Trophoblast cell (in vitro differentiated cells and primary cell): ENCODE results near the gene PPBP.
A peak's percentile ranks its signal among the peaks of the same experiment; 100 is the strongest.

Experiments
- DNase-seq, 2 donors: peaks; one replicate each; pipeline ENCODE4 v3.0.0-alpha.2; 2016
- H2AFZ ChIP-seq: 2 replicates; pipeline ENCODE4 v1.6.1; 2013; ENCODE audit warnings: low read length, moderate library complexity, mild to moderate bottlenecking; ENCODE audit not compliant: insufficient read depth, poor library complexity
- H2AK5ac ChIP-seq: 2 replicates; pipeline ENCODE4 v1.6.1; 2013; ENCODE audit warnings: mild to moderate bottlenecking, low read length
- H2BK120ac ChIP-seq: 2 replicates; pipeline ENCODE4 v1.6.1; 2013; ENCODE audit warnings: low read length, mild to moderate bottlenecking, moderate library complexity; ENCODE audit not compliant: insufficient read depth, poor library complexity
- H2BK12ac ChIP-seq: 2 replicates; pipeline ENCODE4 v1.6.1; 2013; ENCODE audit warnings: mild to moderate bottlenecking, low read length, moderate library complexity
- H2BK5ac ChIP-seq: 2 replicates; pipeline ENCODE4 v1.6.1; 2013; ENCODE audit warnings: low read length, low read depth, moderate library complexity, mild to moderate bottlenecking; ENCODE audit not compliant: poor library complexity
- H3K14ac ChIP-seq: 2 replicates; pipeline ENCODE4 v1.6.1; 2013; ENCODE audit warnings: mild to moderate bottlenecking, low read length
- H3K18ac ChIP-seq: 2 replicates; pipeline ENCODE4 v1.6.1; 2013; ENCODE audit warnings: mild to moderate bottlenecking, low read length
- H3K23ac ChIP-seq: 2 replicates; pipeline ENCODE4 v1.6.1; 2013; ENCODE audit warnings: low read length
- H3K27ac ChIP-seq: 2 replicates; pipeline ENCODE4 v1.5.1; 2013; ENCODE audit warnings: low read depth, mild to moderate bottlenecking, inconsistent platforms, low read length, moderate library complexity
- H3K27me3 ChIP-seq: 2 replicates; pipeline ENCODE4 v1.6.1; 2013; ENCODE audit warnings: inconsistent platforms, mild to moderate bottlenecking, low read length, moderate library complexity; ENCODE audit not compliant: insufficient read depth
- H3K36me3 ChIP-seq, 2 experiments: 1 replicate in 1 of 2; 2 replicates in 1 of 2; pipeline ENCODE4 v1.6.1; 2013; ENCODE audit warnings: low read length in 2 of 2, mild to moderate bottlenecking in 2 of 2, moderate library complexity in 1 of 2; ENCODE audit not compliant: insufficient read depth in 2 of 2, control insufficient read depth in 1 of 2
- H3K4ac ChIP-seq: 2 replicates; pipeline ENCODE4 v1.6.1; 2013; ENCODE audit warnings: low read depth, mild to moderate bottlenecking, low read length, moderate library complexity
- H3K4me1 ChIP-seq, 2 experiments: 1 replicate in 1 of 2; 2 replicates in 1 of 2; pipeline ENCODE4 v1.6.1; 2013; ENCODE audit warnings: low read length in 2 of 2, mild to moderate bottlenecking in 2 of 2, moderate library complexity in 1 of 2; ENCODE audit not compliant: insufficient read depth in 2 of 2, control insufficient read depth in 1 of 2
- H3K4me2 ChIP-seq: 2 replicates; pipeline ENCODE4 v1.6.1; 2013; ENCODE audit warnings: inconsistent platforms, mild to moderate bottlenecking, low read length, moderate library complexity
- H3K4me3 ChIP-seq: 2 replicates; pipeline ENCODE4 v1.5.1; 2013; ENCODE audit warnings: mild to moderate bottlenecking, low read depth, low read length, inconsistent platforms
- H3K79me1 ChIP-seq: one replicate; pipeline ENCODE4 v1.6.1; 2013; ENCODE audit warnings: low read length
- H3K79me2 ChIP-seq: 2 replicates; pipeline ENCODE4 v1.6.1; 2013; ENCODE audit warnings: low read length, mild to moderate bottlenecking; ENCODE audit not compliant: control insufficient read depth, insufficient read depth, poor library complexity
- H3K9ac ChIP-seq: 2 replicates; pipeline ENCODE4 v1.6.1; 2013; ENCODE audit warnings: mild to moderate bottlenecking, low read length
- H3K9me3 ChIP-seq: 2 replicates; pipeline ENCODE4 v1.6.1; 2013; ENCODE audit warnings: low read depth, mild to moderate bottlenecking, control low read depth, inconsistent platforms, low read length; ENCODE audit not compliant: insufficient read depth
- H4K12ac ChIP-seq: 2 replicates; pipeline ENCODE4 v1.6.1; 2013; ENCODE audit warnings: low read depth, mild to moderate bottlenecking, low read length, moderate library complexity
- H4K8ac ChIP-seq: 2 replicates; pipeline ENCODE4 v1.6.1; 2013; ENCODE audit warnings: low read depth, mild to moderate bottlenecking, low read length, moderate library complexity
- H4K91ac ChIP-seq: one replicate; pipeline ENCODE4 v1.6.1; 2013; ENCODE audit warnings: low read depth, mild to moderate bottlenecking, low read length, moderate library complexity
- WGBS: extraction: QIAGEN DNeasy Blood & Tissue Kit; methylation state at CpG from one replicate; pipeline ENCODE4 v1.1.7; 2013; ENCODE audit warnings: missing lambda C conversion rate; ENCODE audit not compliant: insufficient read length, insufficient coverage; ENCODE audit errors: extremely low coverage; 5-methylcytosine and 5-hydroxymethylcytosine counted together

Gene PPBP

DNA sequence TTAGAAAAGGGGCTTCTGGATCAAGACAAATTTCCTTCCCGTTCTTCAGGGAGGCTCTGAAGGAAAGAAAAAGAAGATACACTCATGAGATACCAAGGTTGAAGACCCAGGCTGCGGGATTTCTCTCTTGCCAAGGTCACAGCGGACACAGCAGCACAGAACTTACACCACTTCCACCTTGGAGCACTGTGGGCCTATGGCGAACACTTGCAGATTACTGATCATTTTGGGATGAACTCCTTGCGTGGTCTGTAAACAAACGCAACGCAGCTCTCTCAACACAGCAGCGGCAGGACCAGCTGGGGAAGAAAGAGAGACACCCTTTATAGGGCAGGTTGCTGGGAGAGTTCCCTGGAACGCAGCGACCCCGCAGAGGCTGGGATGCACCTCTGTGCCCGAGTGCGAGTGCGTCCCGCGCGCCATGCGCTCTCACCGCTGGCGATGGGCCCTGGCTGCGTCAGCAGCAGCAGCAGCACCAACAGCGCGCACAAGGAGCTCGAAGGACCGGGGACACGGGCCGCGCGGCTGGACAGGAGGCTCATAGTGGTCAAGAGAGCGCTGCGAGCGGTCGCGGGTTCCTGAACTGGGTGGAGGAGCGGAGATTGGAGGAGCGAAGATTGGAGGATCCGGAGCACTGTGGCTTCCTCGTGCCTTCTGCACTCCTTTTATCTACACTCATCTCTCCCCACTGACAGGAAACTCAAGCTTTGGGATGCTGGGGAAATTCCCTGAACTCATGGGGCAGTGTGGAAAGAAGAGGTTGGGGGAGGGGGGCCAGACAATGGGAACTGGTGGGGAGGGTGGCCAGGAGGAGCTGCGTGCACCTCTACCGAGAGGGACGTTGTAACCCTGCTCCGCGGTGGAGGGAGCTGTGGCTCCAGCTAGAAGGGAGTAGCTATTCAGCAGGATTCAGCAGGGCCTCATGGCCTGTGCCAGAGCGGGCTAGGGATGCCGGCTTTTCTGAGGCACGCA is 10.3 kb upstream of the PPBP start, which contains the start of gene CXCL5:
Gene CXCL5, minus strand, starts transcription at position 638 of the 972 bp plus-strand sequence. Its CDS starts 96 bp downstream, at position 542.
- no peak within 1 kb of the TSS for H3K14ac ChIP-seq
- no CpG with 5 or more reads among the region's 46 CpGs for WGBS

DNA sequence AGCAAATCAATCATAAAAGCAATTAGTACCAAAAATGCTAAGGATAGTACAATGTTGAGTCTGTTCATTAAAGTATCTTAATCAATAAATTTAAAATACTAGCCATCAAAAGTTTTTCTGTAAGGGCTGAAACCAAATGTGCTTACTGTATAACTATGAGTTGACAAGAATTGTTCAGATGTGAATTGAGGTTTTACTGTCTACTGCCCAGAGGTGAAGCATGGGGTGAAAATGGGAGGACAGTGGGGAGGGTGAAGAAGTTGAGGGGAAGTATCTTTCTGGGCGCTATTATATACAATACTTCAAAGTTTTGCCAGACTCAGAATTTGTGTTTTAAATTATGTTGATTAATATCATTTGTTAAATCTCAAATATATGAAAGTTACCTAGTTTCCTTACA is 4.1 kb upstream of the PPBP start:
- Histone ChIP-seq H3K18ac (no peak overlapping the region), H4K8ac (no peak overlapping the region), H3K79me2 (no peaks in the 10 kb centered on the region), H3K27me3 (no peaks in the 10 kb centered on the region), H4K91ac (no peak overlapping the region), H3K23ac (no peak overlapping the region), H3K14ac (no peak overlapping the region), H2BK12ac (no peak overlapping the region), H3K36me3 (no peaks in the 10 kb centered on the region), H3K79me1 (no peaks in the 10 kb centered on the region), H3K4me2 (no peak overlapping the region), H3K9me3 (peaks cover 2% of the 10 kb centered on the region), H3K4ac (no peak overlapping the region), H3K4me1 (no peaks in the 10 kb centered on the region), H3K4me3 (no peak overlapping the region), H2AFZ (no peak overlapping the region), H2BK5ac (no peak overlapping the region), H3K27ac (no peak overlapping the region), H4K12ac (no peak overlapping the region), H2AK5ac (no peak overlapping the region), H3K9ac (no peak overlapping the region), H2BK120ac (no peak overlapping the region)
- no CpG with 5 or more reads among the region's 1 CpG for WGBS
- DNase-seq, result no peak

More for the DNA sequence above, 10.3 kb upstream of the PPBP start, which contains the start of gene CXCL5:
- Histone ChIP-seq H4K12ac (no peak within 1 kb of the TSS), H3K4me3 (peak within 1 kb of the TSS; percentile 4), H3K4me1 (peaks cover 0 to 8% of the 10 kb centered on the region in 2 experiments), H3K79me2 (no peaks in the 10 kb centered on the region), H3K23ac (no peak within 1 kb of the TSS), H2BK120ac (no peak within 1 kb of the TSS), H3K9ac (no peak within 1 kb of the TSS), H3K27me3 (no peaks in the 10 kb centered on the region), H2AK5ac (no peak within 1 kb of the TSS), H3K79me1 (no peaks in the 10 kb centered on the region), H3K18ac (no peak within 1 kb of the TSS), H4K8ac (no peak within 1 kb of the TSS), H2BK12ac (no peak within 1 kb of the TSS), H3K36me3 (no peaks in the 10 kb centered on the region), H3K4ac (no peak within 1 kb of the TSS), H3K9me3 (no peaks in the 10 kb centered on the region), H2AFZ (peak within 1 kb of the TSS; percentile 30), H4K91ac (no peak within 1 kb of the TSS), H3K4me2 (peak within 1 kb of the TSS; percentile 78), H2BK5ac (no peak within 1 kb of the TSS), H3K27ac (no peak within 1 kb of the TSS)
- DNase-seq, result no peak

DNA sequence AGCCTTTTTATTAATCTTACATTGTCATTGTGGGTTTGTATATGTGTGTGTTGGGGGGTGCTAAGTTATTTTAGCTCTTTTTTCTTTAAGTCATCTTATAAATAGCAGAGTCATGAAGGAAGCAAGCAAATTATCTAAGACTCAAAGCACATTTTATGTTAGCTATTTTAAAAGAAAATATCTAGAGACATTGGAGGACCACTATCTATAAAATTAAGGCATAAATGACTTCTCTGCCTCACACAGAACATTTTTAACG is 3.7 kb upstream of the PPBP start:
- Histone ChIP-seq H2BK5ac (no peak overlapping the region), H3K9ac (no peak overlapping the region), H3K14ac (no peak overlapping the region), H2BK120ac (no peak overlapping the region), H3K4me3 (no peak overlapping the region), H3K4me1 (no peaks in the 10 kb centered on the region), H3K27ac (no peak overlapping the region), H4K91ac (no peak overlapping the region), H3K27me3 (no peaks in the 10 kb centered on the region), H3K4me2 (no peak overlapping the region), H2AFZ (no peak overlapping the region), H3K18ac (no peak overlapping the region), H4K12ac (no peak overlapping the region), H2AK5ac (no peak overlapping the region), H3K79me1 (no peaks in the 10 kb centered on the region), H3K79me2 (no peaks in the 10 kb centered on the region), H3K36me3 (no peaks in the 10 kb centered on the region), H3K9me3 (peaks cover 2% of the 10 kb centered on the region), H4K8ac (no peak overlapping the region), H3K4ac (no peak overlapping the region), H2BK12ac (no peak overlapping the region), H3K23ac (no peak overlapping the region)
- no CpG with 5 or more reads among the region's 1 CpG for WGBS
- DNase-seq, result no peak

DNA sequence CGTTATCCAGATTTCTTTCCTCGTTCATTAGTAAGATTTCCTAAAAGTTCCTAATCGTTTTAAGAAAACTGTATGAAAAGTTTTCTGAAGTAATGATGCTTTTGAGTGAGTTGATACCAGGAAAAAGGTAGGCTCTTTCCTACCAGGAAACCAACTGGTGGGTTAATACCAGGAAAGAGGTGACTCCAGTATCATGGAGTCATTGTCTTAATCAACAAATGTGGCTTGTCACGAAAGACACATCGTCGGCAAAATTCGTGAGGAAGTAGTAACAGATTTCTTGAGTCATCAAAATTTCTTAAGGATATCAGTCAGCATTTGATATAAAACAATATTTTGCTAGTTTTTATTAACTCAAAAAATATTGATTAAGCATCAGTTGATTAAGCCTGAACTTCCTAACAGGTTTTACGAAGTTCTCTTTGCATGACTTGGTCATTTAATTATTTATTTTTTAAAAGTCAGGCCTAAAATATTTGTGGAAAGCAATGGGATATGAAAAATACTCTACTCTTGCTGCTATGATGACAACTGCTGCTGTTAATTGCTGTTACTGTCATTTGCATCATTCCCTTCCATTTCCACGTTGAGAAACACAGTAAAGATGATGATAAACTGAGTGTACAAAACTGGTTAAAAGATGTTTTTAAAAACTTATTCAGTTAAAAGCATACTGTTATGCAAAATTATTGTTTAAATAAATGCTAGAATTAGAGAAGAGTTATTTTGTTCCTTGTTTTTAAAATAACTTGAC is 3.2 kb upstream of the PPBP start:
- no peak overlapping the region for H2BK12ac ChIP-seq
- H3K4ac ChIP-seq, result no peak overlapping the region
- no peak overlapping the region for H2BK120ac ChIP-seq
- no peak overlapping the region for H4K8ac ChIP-seq
- H3K79me2 ChIP-seq, result no peaks in the 10 kb centered on the region
- H2BK5ac ChIP-seq, result no peak overlapping the region
- WGBS, result no CpG with 5 or more reads among the region's 9 CpGs
- no peak overlapping the region for H2AFZ ChIP-seq
- H3K14ac ChIP-seq, result no peak overlapping the region
- H3K4me2 ChIP-seq, result no peak overlapping the region
- no peak overlapping the region for H3K23ac ChIP-seq
- DNase-seq, result no peak
- no peak overlapping the region for H4K12ac ChIP-seq
- no peak overlapping the region for H3K4me3 ChIP-seq
- no peaks in the 10 kb centered on the region for H3K79me1 ChIP-seq
- peaks cover 2% of the 10 kb centered on the region for H3K9me3 ChIP-seq
- no peaks in the 10 kb centered on the region for H3K36me3 ChIP-seq
- H2AK5ac ChIP-seq, result no peak overlapping the region
- no peak overlapping the region for H3K18ac ChIP-seq
- no peaks in the 10 kb centered on the region for H3K27me3 ChIP-seq
- no peak overlapping the region for H3K27ac ChIP-seq
- no peak overlapping the region for H4K91ac ChIP-seq
- H3K9ac ChIP-seq, result no peak overlapping the region
- H3K4me1 ChIP-seq, result no peaks in the 10 kb centered on the region
